Omental fat pad (tissue), 4 donors: ENCODE measurements around the gene CRAT. TPM values are rescaled to one million over a fixed set of nuclear protein-coding genes. Genes with fewer than 3 reads are reported as not detected.

Experiments
- ATAC-seq: fragments of 150-250 bp; one replicate; pipeline ENCODE4 v1.9.1; 2016; ENCODE audit warnings: mild to moderate bottlenecking, moderate library complexity; ENCODE audit not compliant: low FRiP score
- DNase-seq: peaks from one replicate; pipeline ENCODE4 v3.0.0-alpha.2; 2019; ENCODE audit warnings: low spot score
- CTCF ChIP-seq, 3 donors: fragments of 450-650 bp; IDR thresholded peaks; one replicate each; pipeline ENCODE4 v1.5.1; 2016 to 2017; ENCODE audit warnings: antibody characterized with exemption in 3 of 3, mild to moderate bottlenecking in 3 of 3, moderate library complexity in 2 of 3
- total RNA-seq, 4 donors: library from RNA; depleted of rRNA; stranded (reverse); fragments of >200 nt; gene quantifications; one replicate each; pipeline ENCODE4 v1.1.0, GENCODE V29; 2016

Gene CRAT
- total RNA-seq, 4 donors from 2014 or later: 47.3 to 107 (median 59.5) TPM

- TF ChIP-seq CTCF (IDR thresholded peaks at IDR 0.05): no peak
- DNase-seq (no peak), ATAC-seq (peak; percentile 3)
Measured at GRCh38 chr9:129138476-129139232, 28.1 kb upstream of the CRAT start.

GRCh38 chr9:129138144-129138462 is 27.5 kb upstream of the CRAT start:
- no peak for TF ChIP-seq CTCF (IDR thresholded peaks at IDR 0.05)
- DNase-seq (no peak), ATAC-seq (no peak)

GRCh38 chr9:129137292-129138143 is 26.9 kb upstream of the CRAT start:
- DNase-seq: no peak
- TF ChIP-seq CTCF (IDR thresholded peaks at IDR 0.05): no peak
- ATAC-seq: no peak

- no peak for TF ChIP-seq CTCF (IDR thresholded peaks at IDR 0.05)
- DNase-seq: no peak
- no peak for ATAC-seq
Measured at GRCh38 chr9:129136446-129137035, 25.9 kb upstream of the CRAT start.

GRCh38 chr9:129135476-129135875 is 24.9 kb upstream of the CRAT start:
- no peak for DNase-seq
- TF ChIP-seq CTCF (IDR thresholded peaks at IDR 0.05): no peak
- no peak for ATAC-seq

- no peak for TF ChIP-seq CTCF (IDR thresholded peaks at IDR 0.05)
- no peak for ATAC-seq
- DNase-seq: no peak
Measured at GRCh38 chr9:129133082-129133481, 22.5 kb upstream of the CRAT start.
